Breast epithelium (tissue), 4 donors: Measurements from ENCODE around the gene CEACAM5. TPM values are rescaled to one million over a fixed set of nuclear protein-coding genes. Genes with fewer than 3 reads are reported as not detected.
"Not testable (repeated sequence)": the region's sequence is repeated elsewhere in the genome, so short reads cannot be mapped to it uniquely, and the experiment has no call there.

Experiments used
- DNase-seq, 2 donors: peaks; one replicate each; pipeline ENCODE4 v3.0.0-alpha.2; 2019; ENCODE audit warnings: low spot score in 2 of 2
- H3K27ac ChIP-seq, 2 donors: fragments of 200-600 bp; sonication (generic) in 1 of 2; one replicate each; pipeline ENCODE4 v1.5.1; 2016 to 2019; ENCODE audit warnings: mild to moderate bottlenecking in 1 of 2
- H3K27me3 ChIP-seq, 2 donors: fragments of 200-600 bp; sonication (generic) in 1 of 2; one replicate each; pipeline versions ENCODE4 v1.5.1 to v1.6.0; 2017 to 2019; ENCODE audit warnings: control low read depth in 1 of 2, mild to moderate bottlenecking in 1 of 2
- H3K36me3 ChIP-seq: fragments of 200-600 bp; one replicate; pipeline ENCODE4 v1.5.1; 2019
- H3K4me1 ChIP-seq, 2 donors: fragments of 200-600 bp; sonication (generic); one replicate each; pipeline ENCODE4 v1.5.1; 2016 to 2019; ENCODE audit warnings: control low read depth in 1 of 2
- H3K4me3 ChIP-seq, 3 donors: fragments of 200-600 bp; sonication (generic); 1 replicate in 2 of 3; 2 replicates in 1 of 3; pipeline ENCODE4 v1.5.1; 2016 to 2019; ENCODE audit warnings: mild to moderate bottlenecking in 3 of 3, moderate library complexity in 2 of 3
- H3K9me3 ChIP-seq, 2 donors: fragments of 200-600 bp; sonication (generic) in 1 of 2; one replicate each; pipeline ENCODE4 v1.5.1; 2016 to 2019; ENCODE audit warnings: control low read depth in 1 of 2
- CTCF ChIP-seq, 3 donors: fragments of 450-650 bp; IDR thresholded peaks; one replicate each; pipeline ENCODE4 v1.5.1; 2016 to 2017; ENCODE audit warnings: antibody characterized with exemption in 3 of 3, mild to moderate bottlenecking in 3 of 3, moderate library complexity in 3 of 3
- POLR2A ChIP-seq: fragments of 450-650 bp; IDR thresholded peaks from one replicate; pipeline ENCODE4 v1.6.1; 2016; ENCODE audit warnings: antibody characterized with exemption, mild to moderate bottlenecking, moderate library complexity
- POLR2AphosphoS5 ChIP-seq, 3 donors: sonication (generic); formaldehyde crosslinking; IDR thresholded peaks; one replicate each; pipeline ENCODE4 v1.6.1; 2017; ENCODE audit warnings: antibody characterized with exemption in 3 of 3
- intact Hi-C: fragments of 100-400 bp; cut with DNase I; formaldehyde crosslinking; loops from one replicate; pipeline ENCODE4 v1.15.1; 2023; ENCODE audit warnings: low total_unique reads
- total RNA-seq, 3 donors: library from RNA; depleted of rRNA; stranded (reverse); fragments of >200 nt; gene quantifications; one replicate each; pipeline ENCODE4 v1.1.0, GENCODE V29; 2016

Gene CEACAM5
- total RNA-seq, 3 donors from 2014 or later: 27.2 TPM; not detected in 2

GRCh38 chr19:41707871-41708371, 505 bp upstream of the CEACAM5 start:
- peaks cover 0 to 24% of the 10 kb centered on the region in 2 donors for H3K27me3 ChIP-seq
- H3K36me3 ChIP-seq: no peaks in the 10 kb centered on the region
- H3K4me3 ChIP-seq: no peak overlapping the region
- H3K9me3 ChIP-seq: no peaks in the 10 kb centered on the region
- intact Hi-C loops: no loop called here
- no peaks in the 10 kb centered on the region for H3K4me1 ChIP-seq
- DNase-seq: no peak
- H3K27ac ChIP-seq: no peak overlapping the region
- TF ChIP-seq POLR2AphosphoS5 (IDR thresholded peaks at IDR 0.05) (no peak), CTCF (IDR thresholded peaks at IDR 0.05) (no peak), POLR2A (no peak)

- H3K36me3 ChIP-seq, H3K4me1 ChIP-seq, H3K4me3 ChIP-seq, DNase-seq, intact Hi-C loops, H3K27ac ChIP-seq, H3K9me3 ChIP-seq: not testable (repeated sequence)
- peaks cover 0 to 13% of the 10 kb centered on the region in 2 donors for H3K27me3 ChIP-seq
Measured at GRCh38 chr19:41709516-41709915, 1.1 kb downstream of the CEACAM5 start.

- intact Hi-C loops: no loop called here
- TF ChIP-seq POLR2AphosphoS5 (IDR thresholded peaks at IDR 0.05) (no peak), CTCF (IDR thresholded peaks at IDR 0.05) (no peak), POLR2A (no peak)
Measured at GRCh38 chr19:41709951-41710645, 1.7 kb downstream of the CEACAM5 start.

GRCh38 chr19:41711376-41712261, 3.2 kb downstream of the CEACAM5 start:
- DNase-seq: no peak
- intact Hi-C loops: no loop called here
- no peak overlapping the region for H3K4me3 ChIP-seq
- TF ChIP-seq POLR2AphosphoS5 (IDR thresholded peaks at IDR 0.05) (no peak), CTCF (IDR thresholded peaks at IDR 0.05) (no peak), POLR2A (no peak)
- H3K27ac ChIP-seq: no peak overlapping the region
- peaks cover 0 to 13% of the 10 kb centered on the region in 2 donors for H3K27me3 ChIP-seq
- H3K4me1 ChIP-seq: no peaks in the 10 kb centered on the region
- H3K9me3 ChIP-seq: no peaks in the 10 kb centered on the region
- no peaks in the 10 kb centered on the region for H3K36me3 ChIP-seq

More at GRCh38 chr19:41709951-41710645, 1.7 kb downstream of the CEACAM5 start:
- no peak for DNase-seq
- Histone ChIP-seq H3K36me3 (no peaks in the 10 kb centered on the region), H3K27me3 (peaks cover 0 to 13% of the 10 kb centered on the region in 2 donors), H3K4me3 (no peak overlapping the region), H3K9me3 (no peaks in the 10 kb centered on the region), H3K4me1 (no peaks in the 10 kb centered on the region), H3K27ac (no peak overlapping the region)

- DNase-seq: no peak
- no peak overlapping the region for H3K27ac ChIP-seq
- H3K27me3 ChIP-seq: peaks cover 0 to 5% of the 10 kb centered on the region in 2 donors
Measured at GRCh38 chr19:41714598-41714997, 6.2 kb downstream of the CEACAM5 start.

More at GRCh38 chr19:41714598-41714997, 6.2 kb downstream of the CEACAM5 start:
- H3K36me3 ChIP-seq: no peaks in the 10 kb centered on the region
- intact Hi-C loops: no loop called here
- no peaks in the 10 kb centered on the region for H3K4me1 ChIP-seq
- TF ChIP-seq POLR2AphosphoS5 (IDR thresholded peaks at IDR 0.05) (no peak), POLR2A (no peak), CTCF (IDR thresholded peaks at IDR 0.05) (no peak)
- no peaks in the 10 kb centered on the region for H3K9me3 ChIP-seq
- no peak overlapping the region for H3K4me3 ChIP-seq
